HG03521 (cell line): ENCODE measurements around the gene TNKS1BP1.

Source experiments
- ATAC-seq: cut with Tn5 transposase; IDR thresholded peaks from one replicate; pipeline ENCODE4 v1.9.1; 2021; ENCODE audit warnings: mild to moderate bottlenecking, moderate library complexity; ENCODE audit not compliant: unreplicated experiment

TNKS1BP1 gene

GRCh38 chr11:57332694-57333440 is 8.1 kb upstream of the TNKS1BP1 start:
- ATAC-seq = no peak

GRCh38 chr11:57331720-57332119 is 7.0 kb upstream of the TNKS1BP1 start:
- no peak for ATAC-seq

- no peak for ATAC-seq
These were observed 5.3 kb upstream of the TNKS1BP1 start for GRCh38 chr11:57330029-57330428.

- ATAC-seq = no peak
These were observed 3.0 kb upstream of the TNKS1BP1 start for GRCh38 chr11:57327721-57328120.

GRCh38 chr11:57325735-57326048 is 940 bp upstream of the TNKS1BP1 start:
- ATAC-seq = no peak

GRCh38 chr11:57324154-57324885 is 432 bp downstream of the TNKS1BP1 start:
- ATAC-seq = peak; percentile 12

- no peak for ATAC-seq
These were observed 948 bp downstream of the TNKS1BP1 start for GRCh38 chr11:57323855-57324153.

- ATAC-seq = no peak
These were observed 1.4 kb downstream of the TNKS1BP1 start for GRCh38 chr11:57323167-57323854.

GRCh38 chr11:57322256-57323166 is 2.2 kb downstream of the TNKS1BP1 start:
- ATAC-seq = no peak

- no peak for ATAC-seq
These were observed 3.1 kb downstream of the TNKS1BP1 start for GRCh38 chr11:57321388-57322255.

GRCh38 chr11:57320719-57321387 is 3.9 kb downstream of the TNKS1BP1 start:
- ATAC-seq = no peak

GRCh38 chr11:57320067-57320718 is 4.6 kb downstream of the TNKS1BP1 start:
- no peak for ATAC-seq

- no peak for ATAC-seq
These were observed 6.6 kb downstream of the TNKS1BP1 start for GRCh38 chr11:57318178-57318577.

- ATAC-seq = no peak
These were observed 8.7 kb downstream of the TNKS1BP1 start for GRCh38 chr11:57316017-57316416.

- ATAC-seq = no peak
These were observed 9.3 kb downstream of the TNKS1BP1 start for GRCh38 chr11:57315491-57315890.

GRCh38 chr11:57314221-57314973 is 10.4 kb downstream of the TNKS1BP1 start:
- ATAC-seq = no peak

GRCh38 chr11:57313788-57314135 is 11.0 kb downstream of the TNKS1BP1 start:
- no peak for ATAC-seq

- ATAC-seq = no peak
These were observed 11.5 kb downstream of the TNKS1BP1 start for GRCh38 chr11:57313071-57313787.
